OCI-LY3 (cell line): ENCODE measurements around the gene RPLP2.

ENCODE experiments used
- H2AFZ ChIP-seq: fragments of 200-600, 300-600 bp; shearing (Covaris generic); 2 replicates; pipeline ENCODE4 v1.6.0; 2014; ENCODE audit warnings: antibody characterized with exemption, low read depth, low read length
- H3K27ac ChIP-seq: fragments of 200-600, 300-600 bp; sonication (generic); 2 replicates; pipeline ENCODE4 v1.5.1; 2014; ENCODE audit warnings: mild to moderate bottlenecking, low read length, moderate library complexity, mixed read lengths
- H3K27me3 ChIP-seq: fragments of 200-600, 300-600 bp; sonication (generic); 2 replicates; pipeline ENCODE4 v1.6.1; 2014; ENCODE audit warnings: low read depth, low read length, mixed read lengths
- H3K36me3 ChIP-seq: fragments of 200-600, 300-600 bp; sonication (generic); replicated peaks from 2 replicates; pipeline ENCODE3; 2014; ENCODE audit warnings: low read depth, low read length, mixed read lengths
- H3K4me1 ChIP-seq: fragments of 300-600, 200-600 bp; sonication (generic); 2 replicates; pipeline ENCODE4 v1.6.1; 2014; ENCODE audit warnings: low read length, mixed read lengths
- H3K4me2 ChIP-seq: fragments of 200-600, 300-600 bp; sonication (generic); 2 replicates; pipeline ENCODE4 v1.6.1; 2014; ENCODE audit warnings: low read length, mixed read lengths
- H3K4me3 ChIP-seq: fragments of 300-600, 200-600 bp; sonication (generic); 2 replicates; pipeline ENCODE4 v1.5.1; 2014; ENCODE audit warnings: antibody characterized with exemption, mild to moderate bottlenecking, low read length, moderate library complexity
- H3K79me2 ChIP-seq: fragments of 300-600, 200-600 bp; shearing (Covaris generic); 2 replicates; pipeline ENCODE4 v1.6.1; 2014; ENCODE audit warnings: mild to moderate bottlenecking, low read length, mixed read lengths
- H3K9ac ChIP-seq: fragments of 300-600, 200-600 bp; shearing (Covaris generic); 2 replicates; pipeline ENCODE4 v1.6.0; 2014; ENCODE audit warnings: mild to moderate bottlenecking, low read length, moderate library complexity
- H3K9me3 ChIP-seq: fragments of 200-600, 300-600 bp; shearing (Covaris generic); 2 replicates; pipeline ENCODE4 v1.6.1; 2014; ENCODE audit warnings: low read length, mixed read lengths; ENCODE audit not compliant: insufficient read depth
- H4K20me1 ChIP-seq: fragments of 200-600, 300-600 bp; sonication (generic); 2 replicates; pipeline ENCODE4 v1.6.1; 2016; ENCODE audit warnings: low read length, mixed read lengths; ENCODE audit not compliant: insufficient read depth
- CTCF ChIP-seq: fragments of 200-600, 300-600 bp; sonication (generic); IDR thresholded peaks from 2 replicates; pipeline ENCODE4 v1.5.1; 2014; ENCODE audit warnings: antibody characterized with exemption, low read length, low read depth
- EZH2phosphoT487 ChIP-seq: fragments of 200-600 bp; shearing (Covaris generic); IDR thresholded peaks from 2 replicates; pipeline ENCODE4 v1.6.1; 2018; ENCODE audit warnings: antibody characterized with exemption, mixed run types, low read depth

RPLP2 gene

GRCh38 chr11:839280-839623 is 29.5 kb downstream of the RPLP2 start:
- TF ChIP-seq CTCF = no peak
- TF ChIP-seq EZH2phosphoT487 = no peak
- Histone ChIP-seq H3K4me3 (no peak overlapping the region), H4K20me1 (peaks cover 19% of the 10 kb centered on the region), H3K4me2 (no peak overlapping the region), H3K27me3 (no peaks in the 10 kb centered on the region), H3K36me3 (peaks cover 13% of the 10 kb centered on the region), H3K9me3 (no peaks in the 10 kb centered on the region), H3K9ac (no peak overlapping the region), H3K27ac (no peak overlapping the region), H3K4me1 (peaks cover 17% of the 10 kb centered on the region), H3K79me2 (peaks cover 25% of the 10 kb centered on the region), H2AFZ (no peak overlapping the region)

- H3K27ac ChIP-seq = no peak overlapping the region
- H3K4me2 ChIP-seq = peak overlapping the region; percentile 58; the same call in 1 of the 2 replicates
- TF ChIP-seq EZH2phosphoT487 (no peak), CTCF (peak; percentile 21)
- no peaks in the 10 kb centered on the region for H3K9me3 ChIP-seq
- peaks cover 12% of the 10 kb centered on the region for H4K20me1 ChIP-seq
- peaks cover 13% of the 10 kb centered on the region for H3K36me3 ChIP-seq
- H3K4me1 ChIP-seq = peaks cover 25% of the 10 kb centered on the region
- no peak overlapping the region for H3K4me3 ChIP-seq
- no peaks in the 10 kb centered on the region for H3K27me3 ChIP-seq
- no peak overlapping the region for H3K9ac ChIP-seq
- H3K79me2 ChIP-seq = peaks cover 25% of the 10 kb centered on the region
- no peak overlapping the region for H2AFZ ChIP-seq
Observed at GRCh38 chr11:839875-840617, 30.3 kb downstream of the RPLP2 start.

- Histone ChIP-seq H2AFZ (no peak overlapping the region), H3K27me3 (no peaks in the 10 kb centered on the region; the same call in 1 of the 2 replicates), H4K20me1 (peaks cover 12% of the 10 kb centered on the region), H3K79me2 (peaks cover 25% of the 10 kb centered on the region), H3K4me1 (peaks cover 26% of the 10 kb centered on the region), H3K4me3 (peak overlapping the region; percentile 96), H3K27ac (peak overlapping the region; percentile 54), H3K9me3 (no peaks in the 10 kb centered on the region), H3K36me3 (peaks cover 12% of the 10 kb centered on the region), H3K9ac (peak overlapping the region; percentile 85), H3K4me2 (peak overlapping the region; percentile 58)
- no peak for TF ChIP-seq EZH2phosphoT487
- no peak for TF ChIP-seq CTCF
Observed at GRCh38 chr11:841981-842369, 32.2 kb downstream of the RPLP2 start.

GRCh38 chr11:842370-843002 is 32.7 kb downstream of the RPLP2 start, which contains the start of the genes POLR2L and TSPAN4:
Gene POLR2L (minus strand): TSS chr11:842529. CDS start chr11:842508, 21 bp downstream.
Gene TSPAN4 (plus strand): TSS chr11:842852. CDS start chr11:850305, 7,453 bp downstream.
- peak within 1 kb of the TSS; percentile 83 for H3K4me2 ChIP-seq
- H3K36me3 ChIP-seq = peaks cover 7% of the 10 kb centered on the region
- H4K20me1 ChIP-seq = peaks cover 12% of the 10 kb centered on the region
- no peaks in the 10 kb centered on the region for H3K9me3 ChIP-seq
- peak within 1 kb of the TSS; percentile 54 for H3K27ac ChIP-seq
- peak within 1 kb of the TSS; percentile 69; the same call in 1 of the 2 replicates for H2AFZ ChIP-seq
- H3K79me2 ChIP-seq = peaks cover 25% of the 10 kb centered on the region
- TF ChIP-seq EZH2phosphoT487 (no peak), CTCF (no peak)
- H3K4me1 ChIP-seq = peaks cover 26% of the 10 kb centered on the region
- H3K4me3 ChIP-seq = peak within 1 kb of the TSS; percentile 96
- H3K27me3 ChIP-seq = no peaks in the 10 kb centered on the region; the same call in 1 of the 2 replicates
- H3K9ac ChIP-seq = peak within 1 kb of the TSS; percentile 85
